GM18511 (cell line): ENCODE data around the gene STYK1.

Source experiments
- ATAC-seq: cut with Tn5 transposase; IDR thresholded peaks from one replicate; pipeline ENCODE4 v1.9.1; 2021; ENCODE audit warnings: mild to moderate bottlenecking, moderate library complexity; ENCODE audit not compliant: unreplicated experiment

The STYK1 gene, protein sequence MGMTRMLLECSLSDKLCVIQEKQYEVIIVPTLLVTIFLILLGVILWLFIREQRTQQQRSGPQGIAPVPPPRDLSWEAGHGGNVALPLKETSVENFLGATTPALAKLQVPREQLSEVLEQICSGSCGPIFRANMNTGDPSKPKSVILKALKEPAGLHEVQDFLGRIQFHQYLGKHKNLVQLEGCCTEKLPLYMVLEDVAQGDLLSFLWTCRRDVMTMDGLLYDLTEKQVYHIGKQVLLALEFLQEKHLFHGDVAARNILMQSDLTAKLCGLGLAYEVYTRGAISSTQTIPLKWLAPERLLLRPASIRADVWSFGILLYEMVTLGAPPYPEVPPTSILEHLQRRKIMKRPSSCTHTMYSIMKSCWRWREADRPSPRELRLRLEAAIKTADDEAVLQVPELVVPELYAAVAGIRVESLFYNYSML

DNA sequence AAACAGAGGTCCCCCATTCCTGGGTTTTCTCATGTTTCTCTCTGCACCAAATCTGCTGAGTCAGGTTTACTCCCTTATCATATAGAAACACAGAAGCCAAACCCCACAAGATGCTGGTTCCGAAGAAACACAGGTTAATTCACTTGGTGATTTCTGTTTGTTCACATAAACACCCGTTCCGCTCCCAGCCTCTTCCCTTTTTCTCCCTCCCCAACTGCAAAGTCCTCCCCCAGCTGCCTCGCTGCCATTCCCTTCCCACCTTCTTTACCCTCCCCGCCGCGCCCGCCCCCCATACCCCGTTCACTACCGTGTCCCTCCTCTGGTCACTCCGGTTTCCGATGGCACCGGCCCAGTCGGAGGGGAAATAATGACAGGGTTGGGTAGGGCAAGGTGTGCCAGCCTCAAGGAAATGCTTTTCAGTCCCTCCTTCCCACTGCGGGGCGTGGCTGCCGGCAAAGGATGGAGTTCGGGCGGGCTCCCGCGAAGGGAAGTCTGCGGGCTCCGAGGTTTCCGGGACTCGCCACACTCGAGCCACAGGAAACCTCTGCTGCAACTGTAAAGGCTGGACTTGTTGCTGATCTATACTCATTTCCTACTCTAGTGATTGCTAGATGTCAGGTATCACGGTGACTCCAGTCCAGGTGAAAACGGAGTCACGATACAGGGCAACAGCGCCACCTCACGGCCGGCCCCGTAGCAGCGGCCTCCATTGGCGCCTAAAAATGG, at the start of gene STYK1:
TSS of gene STYK1 (minus strand) at position 394 of the 726 bp plus-strand sequence. CDS start 39,434 bp downstream, outside the sequence.
- peak; percentile 83 for ATAC-seq

DNA sequence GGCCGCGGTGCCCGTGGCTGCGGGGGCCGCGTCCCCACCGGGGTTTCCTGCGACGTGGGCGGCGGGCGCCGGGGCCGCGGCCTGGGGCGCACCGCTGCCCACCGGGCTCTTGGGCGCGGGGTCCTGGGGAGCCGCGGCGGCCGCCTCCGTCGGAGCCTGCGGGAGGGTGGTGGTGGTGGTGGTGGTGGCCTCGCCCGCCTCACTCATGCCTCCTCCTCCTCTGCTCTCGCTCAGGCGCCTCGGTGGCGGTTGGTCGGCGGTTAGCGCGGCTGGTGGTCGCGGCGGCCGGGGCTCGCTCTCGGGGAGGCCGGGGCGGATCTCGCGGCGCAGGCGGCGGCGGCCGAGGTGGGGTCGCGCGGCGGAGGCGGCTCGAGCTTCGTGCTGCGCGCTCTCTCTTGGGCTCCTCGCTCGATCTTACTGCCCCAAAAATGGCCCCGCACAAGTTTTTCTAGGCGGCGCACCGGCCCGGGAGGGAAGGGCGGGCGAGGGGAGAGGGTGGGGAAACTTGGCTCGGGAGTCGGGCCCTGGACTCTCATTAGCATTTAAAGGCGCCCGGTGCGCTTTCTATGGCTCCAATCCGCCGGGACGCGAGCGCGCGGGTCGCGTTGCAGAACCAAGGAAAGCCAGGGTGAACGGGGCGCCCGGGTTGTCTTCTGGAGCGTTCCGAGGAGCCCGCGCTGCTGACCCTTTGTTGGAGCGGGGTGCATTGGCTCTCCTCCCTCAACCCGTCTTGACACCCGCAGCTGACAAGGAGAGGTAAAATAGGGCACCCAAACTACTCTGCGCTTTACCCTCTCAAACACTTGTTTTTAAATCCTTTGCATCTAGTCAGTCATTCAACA, 49.3 kb upstream of the STYK1 start, which contains the start of gene YBX3:
TSS of gene YBX3 (minus strand) at position 419 of the 842 bp plus-strand sequence. CDS start at position 207, 212 bp downstream.
- ATAC-seq: peak; percentile 65

DNA sequence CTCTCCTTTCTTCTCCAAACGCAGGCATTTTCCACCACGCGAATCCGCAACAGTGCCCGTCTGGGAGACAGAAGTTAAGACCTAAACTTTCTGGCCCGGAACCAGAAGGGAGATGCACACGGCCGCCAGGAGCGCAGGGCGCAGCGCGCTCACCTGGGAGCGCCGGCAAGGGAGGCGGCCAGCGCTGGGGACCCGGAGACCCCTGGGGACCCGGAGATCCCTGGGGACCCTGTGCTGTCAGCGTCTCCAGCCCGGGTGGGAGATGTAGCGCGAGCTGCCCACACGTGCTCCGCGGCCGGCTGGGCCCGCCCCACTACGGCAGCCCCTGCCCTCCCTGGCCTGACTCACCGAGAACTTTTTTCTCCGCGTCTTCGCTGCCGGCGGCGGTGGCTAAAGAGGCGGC, 48.7 kb upstream of the STYK1 start:
- peak; percentile 52 for ATAC-seq

DNA sequence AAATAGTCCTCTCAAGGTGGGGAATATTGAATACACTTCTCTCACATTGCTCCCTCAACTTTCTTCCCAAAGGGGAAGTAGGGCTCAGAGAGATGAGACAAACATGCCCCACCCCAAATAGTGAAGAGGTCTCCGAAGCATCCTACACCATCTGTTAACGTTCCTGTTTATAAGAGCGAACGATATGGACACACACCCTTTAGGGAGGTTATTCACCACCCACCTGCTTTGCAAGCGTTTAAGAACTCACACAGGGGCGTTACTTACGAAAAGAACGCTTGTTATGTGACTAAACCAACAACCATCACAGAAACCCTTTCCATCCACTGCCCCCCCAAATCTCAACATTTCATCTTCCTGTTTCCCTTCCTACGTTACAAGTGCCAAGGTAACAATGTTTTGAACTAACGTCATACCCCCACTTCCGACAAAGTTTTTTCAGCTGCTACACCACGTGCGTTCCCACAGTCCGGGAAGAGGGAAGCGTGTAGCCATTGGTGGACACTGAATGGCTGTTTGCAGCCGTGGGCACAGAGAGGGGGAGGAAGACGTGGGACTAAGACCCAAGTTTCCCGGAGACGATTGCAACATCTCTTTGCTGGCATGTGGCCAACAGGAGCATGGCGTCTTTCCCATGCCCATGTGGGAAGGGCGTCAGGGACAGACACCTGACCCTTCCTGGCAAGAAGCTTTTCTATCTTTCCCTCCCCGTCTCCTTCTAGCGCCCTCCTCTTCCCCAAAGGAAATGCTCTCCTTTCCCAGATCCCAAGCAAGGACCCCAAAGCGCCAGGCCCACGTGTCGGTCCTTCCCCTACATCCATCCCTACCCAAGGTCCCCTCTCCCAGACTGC, 48.0 kb upstream of the STYK1 start:
- ATAC-seq: no peak

DNA sequence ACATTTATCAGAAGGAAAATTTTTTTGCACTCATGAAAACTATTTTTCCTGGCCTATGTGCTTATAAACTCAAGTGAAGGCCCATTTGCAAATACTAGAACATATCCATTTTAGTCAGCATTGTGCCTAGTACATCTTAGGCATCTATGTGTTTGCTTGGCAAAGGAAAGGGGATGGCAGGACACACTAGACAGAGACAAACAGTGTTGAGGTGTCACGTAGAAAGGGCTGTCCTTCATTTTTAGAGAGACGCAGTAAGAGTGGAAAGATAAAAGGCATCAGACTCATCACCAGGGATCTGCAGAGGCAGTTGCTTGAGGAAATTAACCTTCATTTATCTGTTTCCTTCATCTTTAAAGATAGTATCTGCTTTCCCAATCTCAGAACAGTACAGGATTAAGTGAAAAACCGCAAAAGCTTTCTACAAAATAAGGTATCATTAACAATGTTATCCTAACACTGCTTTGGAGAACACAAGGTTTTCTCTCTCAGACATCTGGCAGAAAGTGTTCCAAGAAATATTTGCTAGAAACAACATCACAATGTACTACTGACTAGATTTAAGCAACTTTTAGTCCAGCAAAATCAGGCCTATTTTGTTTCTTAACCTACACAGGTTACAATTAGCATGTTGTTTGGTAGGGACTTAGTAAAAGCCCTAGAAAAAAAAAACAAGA, 47.3 kb upstream of the STYK1 start:
- no peak for ATAC-seq

DNA sequence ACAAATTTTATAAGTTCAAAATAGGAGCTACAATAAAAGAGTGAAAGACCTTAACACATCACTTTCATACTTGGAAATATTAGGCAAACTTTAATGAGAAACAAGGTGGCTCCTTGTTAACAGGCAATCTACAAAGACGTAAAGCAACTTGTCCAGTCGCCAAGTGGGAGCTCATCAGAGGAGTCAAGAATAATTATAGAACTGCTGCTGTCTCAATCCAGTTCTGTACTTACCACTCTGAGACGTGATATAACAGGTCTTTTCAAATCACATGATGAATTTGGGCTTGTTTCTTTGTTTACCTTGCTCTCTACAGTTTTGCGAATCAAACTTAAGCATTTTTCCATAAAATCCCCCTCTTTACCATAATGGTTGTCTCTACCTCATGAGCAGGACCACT, 45.6 kb upstream of the STYK1 start:
- no peak for ATAC-seq

DNA sequence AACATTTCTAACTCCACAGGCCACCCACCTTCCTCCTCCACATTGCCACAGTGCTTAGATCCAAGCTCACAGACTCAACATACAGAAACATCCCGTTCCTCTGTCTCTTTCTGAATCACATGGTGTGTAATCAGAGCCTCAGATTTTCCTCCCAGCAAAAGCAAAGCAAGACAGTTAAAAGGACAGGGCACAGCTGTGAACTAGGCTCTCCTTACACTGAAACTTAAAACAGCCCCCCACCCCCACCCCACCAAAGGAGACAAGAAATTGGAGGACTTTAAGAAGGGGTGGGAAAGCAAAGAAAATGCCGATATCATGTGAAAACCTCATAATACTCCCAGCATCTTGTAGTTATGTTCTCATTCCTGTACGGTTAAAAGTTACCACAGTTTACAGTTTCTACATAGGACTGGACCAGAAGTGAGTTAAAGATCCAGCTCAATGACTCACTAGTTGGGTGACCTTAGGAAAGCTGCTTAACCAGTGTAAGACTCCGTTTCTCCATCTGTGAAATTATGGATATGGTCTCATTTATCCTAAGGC, 44.5 kb upstream of the STYK1 start:
- no peak for ATAC-seq

DNA sequence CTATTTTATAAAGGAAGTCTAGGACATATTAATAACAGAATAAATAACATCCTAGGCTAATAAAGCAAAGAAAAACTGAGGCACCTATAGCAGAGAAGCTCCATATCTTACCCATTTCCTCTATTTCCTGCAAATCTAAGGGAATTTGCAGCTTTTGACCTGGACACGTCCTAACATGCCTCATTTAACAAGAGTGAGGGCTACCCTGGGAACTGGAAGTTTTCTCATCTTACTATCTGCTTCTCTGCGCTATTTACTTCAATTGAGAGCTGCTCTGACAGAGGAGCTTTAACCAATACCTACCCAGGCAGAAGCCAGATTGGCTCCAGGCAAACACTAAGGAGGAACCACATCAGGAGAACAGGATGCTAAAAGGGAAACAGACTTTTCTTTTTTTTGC, 43.6 kb upstream of the STYK1 start:
- no peak for ATAC-seq

DNA sequence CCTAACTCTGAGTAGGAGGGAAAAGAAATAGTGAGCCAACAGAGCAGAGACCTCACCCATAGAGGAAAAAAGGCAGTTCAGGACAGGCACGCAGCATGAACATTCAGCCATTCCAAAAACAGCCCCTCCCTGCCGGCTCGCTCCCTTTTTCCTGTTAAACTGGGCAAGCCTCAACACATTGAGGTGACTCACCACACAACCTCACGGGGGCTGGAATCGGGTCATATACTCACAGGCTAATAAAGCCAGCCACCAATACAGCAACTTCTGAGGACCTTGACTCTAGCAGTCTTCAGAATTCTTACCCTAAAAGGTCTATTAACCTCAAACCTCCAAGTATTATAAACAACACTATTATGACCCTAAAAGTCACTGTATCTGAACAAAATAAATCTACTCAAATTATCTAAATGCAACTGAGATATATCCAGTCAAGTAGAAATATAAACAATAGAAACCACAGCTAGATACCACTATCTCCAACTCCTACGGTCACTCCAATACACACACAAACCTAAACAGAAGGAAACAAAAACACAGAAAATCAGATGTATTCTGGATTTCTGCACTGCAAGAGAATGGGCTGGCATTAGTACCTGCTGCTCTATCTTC, 43.0 kb upstream of the STYK1 start:
- ATAC-seq: no peak

DNA sequence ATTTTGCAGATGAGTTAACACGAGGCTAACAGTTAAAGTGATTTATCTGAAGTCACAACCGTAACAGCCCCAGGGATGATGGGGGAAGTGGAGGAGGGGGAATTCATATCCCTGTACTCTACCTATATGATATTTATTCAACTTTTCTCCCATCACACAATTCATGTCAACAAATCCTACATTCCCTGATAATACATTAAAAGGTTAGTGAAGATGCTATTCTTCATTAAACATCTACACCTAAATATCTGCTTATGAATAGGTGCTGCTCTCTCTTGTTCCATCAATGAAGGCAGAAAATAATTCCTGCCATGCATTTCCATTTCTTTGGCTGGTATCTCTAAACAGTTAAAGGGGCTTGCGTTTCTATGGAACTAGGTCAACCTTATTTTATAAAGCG, 42.4 kb upstream of the STYK1 start:
- ATAC-seq: no peak

DNA sequence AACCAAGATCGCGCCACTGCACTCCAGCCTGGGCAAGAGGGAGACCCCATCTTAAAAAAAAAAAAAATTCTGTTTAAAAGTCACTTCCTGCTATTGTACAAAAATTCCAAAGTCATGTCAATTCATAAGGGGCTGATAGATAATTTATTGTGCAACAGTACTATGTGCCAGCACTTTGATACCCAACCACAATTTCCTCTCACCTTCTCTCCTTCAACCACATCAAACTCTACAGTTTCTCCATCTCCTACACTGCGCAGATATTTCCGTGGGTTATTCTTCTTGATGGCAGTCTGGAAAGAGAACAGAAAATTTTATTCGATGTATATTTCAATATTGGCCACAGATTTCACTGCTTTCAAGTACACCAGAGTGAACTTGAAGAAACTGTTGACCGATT, 41.6 kb upstream of the STYK1 start:
- ATAC-seq: no peak

DNA sequence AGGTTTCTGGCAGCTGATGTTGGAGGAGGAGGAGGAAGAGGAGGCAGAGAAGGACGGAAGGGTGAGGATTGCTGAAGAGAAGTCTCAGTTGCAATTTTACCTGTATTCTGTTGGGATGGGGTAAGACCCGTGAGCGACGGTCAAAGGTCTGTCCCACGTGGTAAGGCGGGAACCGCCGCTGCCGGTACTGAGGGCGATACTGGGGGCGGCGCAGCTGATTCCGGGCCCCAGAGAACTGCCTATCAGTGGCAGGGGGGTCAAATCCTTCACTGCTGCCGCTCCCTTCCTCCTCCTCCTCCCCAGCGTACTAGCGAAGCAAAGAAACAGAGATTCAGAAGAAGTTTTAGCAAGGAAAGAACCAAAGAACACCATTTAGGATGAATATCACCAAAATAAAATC, 36.0 kb upstream of the STYK1 start:
- ATAC-seq: no peak

DNA sequence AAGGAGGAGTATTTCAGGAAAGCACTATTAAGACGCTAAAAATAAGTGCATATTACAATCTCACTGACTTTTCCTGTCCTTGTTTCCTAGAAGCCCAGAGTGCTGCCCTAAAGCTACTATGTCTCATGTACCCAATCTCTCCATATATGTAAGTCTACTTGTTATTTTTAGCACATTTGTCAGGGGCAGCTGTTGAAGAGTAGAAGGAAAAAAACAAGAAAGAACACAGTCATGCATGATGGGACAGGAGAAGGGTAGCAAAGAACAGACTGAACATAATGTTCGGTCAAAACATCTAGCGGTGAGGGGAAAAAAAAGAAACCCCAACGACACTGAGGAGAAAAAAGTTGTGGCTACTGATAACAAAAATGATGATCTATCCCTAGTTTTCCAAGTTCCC, 35.0 kb upstream of the STYK1 start:
- ATAC-seq: no peak

DNA sequence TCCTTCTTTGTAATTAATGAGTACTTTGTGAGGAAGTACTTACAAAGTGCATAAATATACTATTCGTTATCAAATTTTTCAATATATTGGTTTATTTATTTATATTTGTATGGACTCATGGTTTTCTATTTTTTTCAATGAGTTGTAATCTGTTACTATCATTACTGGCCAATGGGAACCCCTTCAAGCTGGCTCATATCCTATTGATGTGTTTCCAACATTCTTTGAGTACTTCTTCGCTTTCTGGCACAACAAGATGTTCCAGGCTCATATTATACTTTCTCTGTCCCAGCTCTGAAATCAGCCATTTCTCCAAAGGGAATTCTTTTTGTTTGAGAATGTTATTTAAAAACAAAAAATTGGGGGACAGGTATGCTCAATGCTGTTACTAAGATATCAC, 31.8 kb upstream of the STYK1 start:
- ATAC-seq: no peak

DNA sequence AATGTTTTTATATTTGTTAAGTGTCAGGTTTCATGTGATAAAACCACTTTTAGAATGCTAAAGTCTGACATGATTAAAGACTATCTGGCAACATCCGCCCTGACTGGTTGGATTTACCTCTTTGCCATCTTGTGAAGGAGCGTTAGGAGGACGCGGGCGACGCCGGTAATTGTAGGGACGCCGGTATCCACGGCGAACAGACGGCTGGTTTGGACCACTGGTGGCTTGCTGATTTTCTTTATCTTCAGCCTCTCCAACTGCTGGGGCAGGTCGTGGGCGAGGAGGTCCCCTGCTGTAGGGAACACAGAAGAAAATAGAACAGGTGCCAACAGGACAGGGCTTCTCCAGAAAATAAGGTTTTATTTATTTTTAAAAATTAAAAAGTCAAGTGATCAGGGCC, 28.0 kb upstream of the STYK1 start:
- ATAC-seq: no peak

DNA sequence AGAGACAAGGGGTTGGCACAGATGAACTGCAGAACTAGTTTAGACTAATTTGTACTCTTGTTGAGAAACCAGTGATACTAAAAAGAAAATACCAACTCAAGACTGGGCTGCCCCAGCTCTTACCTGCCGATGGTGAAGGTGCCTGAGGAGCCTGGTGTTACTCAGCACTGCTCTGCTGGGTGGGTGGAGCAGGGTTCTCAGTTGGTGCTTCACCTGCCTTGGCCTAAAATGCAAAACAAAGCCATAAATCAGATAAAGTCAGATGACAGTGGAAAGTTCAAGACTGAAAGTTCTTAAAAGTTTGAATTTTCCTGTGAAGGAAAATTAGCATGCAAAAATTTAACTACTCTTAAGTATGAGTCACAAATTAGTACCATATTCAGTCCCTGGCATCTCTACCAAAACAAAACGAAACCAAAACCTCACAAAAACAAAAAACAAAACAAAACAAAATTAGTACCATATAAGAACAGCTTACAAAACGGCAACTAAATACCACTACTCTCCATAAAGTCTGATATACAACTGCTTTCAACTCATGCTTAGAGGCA, 27.4 kb upstream of the STYK1 start:
- peak; percentile 81 for ATAC-seq

DNA sequence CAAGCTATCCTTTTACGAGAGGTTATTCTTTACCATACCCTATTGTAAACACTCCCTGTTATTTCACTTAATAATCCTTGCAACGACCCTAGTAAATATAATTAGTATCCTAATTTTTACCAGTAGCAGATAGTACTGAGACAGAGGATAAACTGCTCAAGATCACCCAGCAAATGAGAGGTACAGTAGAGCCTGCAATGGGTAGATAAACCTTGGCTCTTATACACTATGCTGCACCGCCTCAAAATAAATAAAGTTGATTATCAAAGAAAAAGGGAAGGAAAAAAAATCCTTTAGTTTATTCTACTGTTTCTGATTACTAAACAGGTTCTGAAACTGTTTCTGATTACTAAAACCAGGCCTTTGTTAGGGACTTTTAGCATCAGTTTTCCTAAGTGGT, 26.7 kb upstream of the STYK1 start:
- peak; percentile 3 for ATAC-seq

DNA sequence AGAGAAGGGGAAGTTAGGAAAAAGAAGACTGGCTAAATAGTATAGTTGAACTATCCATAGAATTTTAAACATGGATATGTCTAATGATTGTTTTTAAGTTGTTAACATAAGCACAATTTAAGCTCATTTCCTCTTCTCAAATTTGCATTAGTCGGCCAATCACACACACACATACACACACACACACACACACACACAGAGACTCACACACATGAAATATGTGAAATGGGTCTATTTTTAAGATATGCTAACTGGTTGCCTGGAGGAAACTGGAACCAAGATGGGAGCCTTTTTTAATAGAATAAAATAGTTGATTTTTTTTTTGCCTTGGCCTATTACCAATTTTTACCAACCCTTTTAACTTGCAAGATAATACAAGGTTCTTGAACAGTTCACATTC, 24.0 kb upstream of the STYK1 start:
- no peak for ATAC-seq

DNA sequence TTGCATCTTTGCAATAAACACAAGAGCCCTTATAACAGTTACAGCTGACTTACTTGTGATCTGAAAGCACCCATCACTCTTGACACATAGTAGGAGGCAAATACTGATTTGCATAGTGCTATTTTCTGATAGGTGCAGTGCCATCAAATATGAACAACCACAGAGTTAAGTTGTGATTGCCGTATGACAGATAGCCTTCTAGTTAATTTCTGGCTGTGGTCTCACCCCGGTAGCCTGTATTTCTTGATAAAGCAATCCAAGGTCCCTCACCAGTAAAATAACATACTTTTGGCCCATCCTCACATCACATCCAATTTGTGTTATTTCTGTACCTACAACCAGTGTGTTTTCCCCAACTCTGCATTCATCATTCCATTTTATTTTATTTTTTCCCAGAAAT, 23.3 kb upstream of the STYK1 start:
- no peak for ATAC-seq
